Keratinocyte (primary cell): Measurements from ENCODE around the gene SPTBN2. TPM values are rescaled to one million over a fixed set of nuclear protein-coding genes. Genes with fewer than 3 reads are reported as not detected.

Experiments
- DNase-seq: peaks from one replicate; pipeline ENCODE4 v3.0.0-alpha.2; 2011; ENCODE audit warnings: low read depth, missing footprints, low spot score
- FAIRE-seq: peaks from 2 replicates; lab custom pipeline; 2011; peaks lifted over from hg19 to GRCh38; lab: Jason Lieb, UNC
- H2AFZ ChIP-seq: 2 replicates; pipeline ENCODE4 v1.6.0; 2012; ENCODE audit warnings: low read length, control low read depth, inconsistent platforms; ENCODE audit not compliant: control insufficient read depth
- H3K27ac ChIP-seq: 2 replicates; pipeline ENCODE4 v1.5.1; 2011; ENCODE audit warnings: low read length; ENCODE audit not compliant: control insufficient read depth, insufficient read depth
- H3K27me3 ChIP-seq: 3 replicates; pipeline ENCODE4 v1.6.0; 2011; ENCODE audit warnings: low read length; ENCODE audit not compliant: control insufficient read depth, insufficient read depth; ENCODE audit errors: extremely low read depth
- H3K36me3 ChIP-seq, 2 experiments: 2 replicates in 1 of 2; 3 replicates in 1 of 2; pipeline ENCODE4 v1.5.1; 2011; ENCODE audit warnings: low read length in 2 of 2, mild to moderate bottlenecking in 1 of 2; ENCODE audit not compliant: control insufficient read depth in 2 of 2, insufficient read depth in 2 of 2; ENCODE audit errors: extremely low read depth in 1 of 2
- H3K4me1 ChIP-seq: 3 replicates; pipeline ENCODE4 v1.5.1; 2011; ENCODE audit warnings: low read length; ENCODE audit not compliant: control insufficient read depth, insufficient read depth; ENCODE audit errors: extremely low read depth
- H3K4me2 ChIP-seq: 3 replicates; pipeline ENCODE4 v1.6.0; 2011; ENCODE audit warnings: low read depth, low read length; ENCODE audit not compliant: control insufficient read depth, insufficient read depth; ENCODE audit errors: extremely low read depth
- H3K4me3 ChIP-seq, 3 experiments: fragments of 200-600 bp in 1 of 3; sonication (generic) in 1 of 3; 2 replicates in 2 of 3; 3 replicates in 1 of 3; pipeline ENCODE4 v1.5.1; 2011 to 2016; ENCODE audit warnings: low read length in 3 of 3, mild to moderate bottlenecking in 3 of 3, control low read depth in 2 of 3, inconsistent platforms in 1 of 3, low read depth in 1 of 3, mixed read lengths in 1 of 3, mixed run types in 1 of 3, moderate library complexity in 1 of 3; ENCODE audit not compliant: control insufficient read depth in 2 of 3, insufficient read depth in 2 of 3; ENCODE audit errors: extremely low read depth in 1 of 3
- H3K79me2 ChIP-seq: 2 replicates; pipeline ENCODE4 v1.6.0; 2012; ENCODE audit warnings: low read length; ENCODE audit not compliant: control insufficient read depth, insufficient read depth
- H3K9ac ChIP-seq: 3 replicates; pipeline ENCODE4 v1.6.0; 2011; ENCODE audit warnings: low read length; ENCODE audit not compliant: control insufficient read depth, insufficient read depth; ENCODE audit errors: extremely low read depth
- H3K9me1 ChIP-seq: 3 replicates; pipeline ENCODE4 v1.6.0; 2011; ENCODE audit warnings: low read length; ENCODE audit not compliant: control insufficient read depth, insufficient read depth; ENCODE audit errors: extremely low read depth
- H3K9me3 ChIP-seq: 2 replicates; pipeline ENCODE4 v1.5.1; 2012; ENCODE audit warnings: low read depth, low read length; ENCODE audit not compliant: control insufficient read depth
- H4K20me1 ChIP-seq: 3 replicates; pipeline ENCODE4 v1.6.0; 2011; ENCODE audit warnings: low read length; ENCODE audit not compliant: control insufficient read depth, insufficient read depth; ENCODE audit errors: extremely low read depth
- EZH2 ChIP-seq: IDR thresholded peaks from one replicate; pipeline ENCODE4 v1.6.1; 2012; ENCODE audit warnings: inconsistent platforms, mild to moderate bottlenecking, low read length, moderate library complexity
- dilution Hi-C: fragments of 300-500 bp; cut with MboI; formaldehyde crosslinking; loops from one replicate; pipeline ENCODE4 v1.7.0; 2020; ENCODE audit warnings: low sequenced_read_pairs; ENCODE audit not compliant: extremely low pct_ligation_motif_present
- polyA plus RNA-seq, 5 experiments: library from polyadenylated mRNA; depleted of rRNA in 3 of 5; stranded (reverse) in 3 of 5; stranded (forward) in 1 of 5; unstranded in 1 of 5; fragments of >200 nt; gene quantifications; 1 replicate in 1 of 5; 2 replicates in 3 of 5; 3 replicates in 1 of 5; pipeline versions ENCODE4 v1.2.1 to v1.2.3, GENCODE V29; 2011 to 2012; ENCODE audit warnings: missing spikeins in 2 of 5, low read depth in 1 of 5, low replicate concordance in 1 of 5
- TF ChIP-seq, protein P1 (sequence below), 3 experiments: IDR thresholded peaks in 1 of 3; conservative IDR thresholded peaks in 1 of 3; optimal IDR thresholded peaks in 1 of 3; 2 replicates in 2 of 3; 3 replicates in 1 of 3; pipeline versions ENCODE3 to v1.5.1; 2011; ENCODE audit warnings: low read length in 3 of 3, mild to moderate bottlenecking in 3 of 3, moderate library complexity in 2 of 3, control low read depth in 1 of 3, inconsistent platforms in 1 of 3; ENCODE audit not compliant: insufficient read depth in 2 of 3; ENCODE audit errors: extremely low read depth in 1 of 3

SPTBN2 gene
- polyA plus RNA-seq, 1 donor (not counting 4 experiments of a cell fraction or from before 2014, with no cell fraction given), result 7.8 TPM

DNA sequence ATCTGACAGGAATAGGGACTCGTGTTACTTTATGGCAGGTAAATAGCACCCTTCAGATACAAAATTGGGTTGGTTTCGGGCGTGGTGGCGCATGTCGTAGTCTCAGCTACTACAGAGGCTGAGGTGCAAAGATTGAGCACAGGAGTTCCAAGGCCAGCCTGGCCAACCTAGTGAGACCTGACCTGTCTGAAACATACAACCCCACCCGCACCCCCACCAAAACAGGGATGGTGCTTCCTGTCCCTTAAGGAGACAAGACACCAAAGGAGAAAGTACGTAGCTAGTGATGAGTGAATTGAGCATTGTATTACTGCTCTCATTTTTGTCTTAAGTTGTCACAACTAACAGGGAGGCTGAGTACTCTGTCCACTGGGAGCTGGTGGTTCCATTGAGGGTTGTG lies 76.4 kb downstream of the SPTBN2 start:
- Histone ChIP-seq H4K20me1 (no peaks in the 10 kb centered on the region), H3K4me1 (peaks cover 8% of the 10 kb centered on the region), H3K4me2 (no peak overlapping the region), H2AFZ (no peak overlapping the region), H3K9me3 (no peaks in the 10 kb centered on the region), H3K9me1 (no peaks in the 10 kb centered on the region), H3K27me3 (no peaks in the 10 kb centered on the region), H3K4me3 (no peak overlapping the region), H3K9ac (no peak overlapping the region), H3K36me3 (peaks cover 7 to 10% of the 10 kb centered on the region in 2 experiments), H3K79me2 (peaks cover 35% of the 10 kb centered on the region), H3K27ac (no peak overlapping the region)
- TF ChIP-seq EZH2, result no peak
- TF ChIP-seq, protein P1, sequence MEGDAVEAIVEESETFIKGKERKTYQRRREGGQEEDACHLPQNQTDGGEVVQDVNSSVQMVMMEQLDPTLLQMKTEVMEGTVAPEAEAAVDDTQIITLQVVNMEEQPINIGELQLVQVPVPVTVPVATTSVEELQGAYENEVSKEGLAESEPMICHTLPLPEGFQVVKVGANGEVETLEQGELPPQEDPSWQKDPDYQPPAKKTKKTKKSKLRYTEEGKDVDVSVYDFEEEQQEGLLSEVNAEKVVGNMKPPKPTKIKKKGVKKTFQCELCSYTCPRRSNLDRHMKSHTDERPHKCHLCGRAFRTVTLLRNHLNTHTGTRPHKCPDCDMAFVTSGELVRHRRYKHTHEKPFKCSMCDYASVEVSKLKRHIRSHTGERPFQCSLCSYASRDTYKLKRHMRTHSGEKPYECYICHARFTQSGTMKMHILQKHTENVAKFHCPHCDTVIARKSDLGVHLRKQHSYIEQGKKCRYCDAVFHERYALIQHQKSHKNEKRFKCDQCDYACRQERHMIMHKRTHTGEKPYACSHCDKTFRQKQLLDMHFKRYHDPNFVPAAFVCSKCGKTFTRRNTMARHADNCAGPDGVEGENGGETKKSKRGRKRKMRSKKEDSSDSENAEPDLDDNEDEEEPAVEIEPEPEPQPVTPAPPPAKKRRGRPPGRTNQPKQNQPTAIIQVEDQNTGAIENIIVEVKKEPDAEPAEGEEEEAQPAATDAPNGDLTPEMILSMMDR (optimal IDR thresholded peaks at IDR 0.05 in 1 of 3, IDR thresholded peaks at IDR 0.05 in 1 of 3, conservative IDR thresholded peaks at IDR 0.05 in 1 of 3; ENCODE audit: extremely low read depth in 1 of 3, insufficient read depth in 2 of 3, low read length in 3 of 3), result no peak
- no peak for DNase-seq
- no peak for FAIRE-seq
- dilution Hi-C loops, result no loop called here

DNA sequence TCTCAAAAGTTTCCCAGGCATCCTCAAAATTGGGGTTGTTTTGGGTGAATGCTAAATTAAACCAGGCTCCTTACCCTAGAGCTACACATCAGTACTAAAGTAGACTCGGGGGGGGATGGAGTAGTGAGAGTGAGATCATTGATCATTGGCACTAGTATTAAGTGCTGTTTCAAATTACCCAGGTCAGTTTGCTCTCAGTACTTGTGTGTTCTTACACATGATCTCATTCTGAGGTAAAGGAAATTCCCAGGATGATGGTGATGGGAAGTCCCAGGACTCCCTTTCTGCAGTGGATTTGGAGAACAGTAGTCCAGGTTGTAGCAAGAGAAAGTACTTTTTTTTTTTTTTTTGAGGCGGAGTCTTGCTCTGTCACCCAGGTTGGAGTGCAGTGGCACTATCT lies 78.0 kb downstream of the SPTBN2 start:
- peaks cover 8% of the 10 kb centered on the region for H3K4me1 ChIP-seq
- no peaks in the 10 kb centered on the region for H3K27me3 ChIP-seq
- DNase-seq, result no peak
- no peak for FAIRE-seq
- TF ChIP-seq, protein P1 (optimal IDR thresholded peaks at IDR 0.05 in 1 of 3, IDR thresholded peaks at IDR 0.05 in 1 of 3, conservative IDR thresholded peaks at IDR 0.05 in 1 of 3; ENCODE audit: extremely low read depth in 1 of 3, insufficient read depth in 2 of 3, low read length in 3 of 3), result no peak
- TF ChIP-seq EZH2, result no peak
- dilution Hi-C loops, result no loop called here
- H3K9me1 ChIP-seq, result no peaks in the 10 kb centered on the region
- H3K9me3 ChIP-seq, result no peaks in the 10 kb centered on the region
- H3K27ac ChIP-seq, result no peak overlapping the region
- peaks cover 21% of the 10 kb centered on the region in 2 experiments for H3K36me3 ChIP-seq
- H2AFZ ChIP-seq, result no peak overlapping the region
- peaks cover 11% of the 10 kb centered on the region for H4K20me1 ChIP-seq
- no peak overlapping the region for H3K9ac ChIP-seq
- peaks cover 51% of the 10 kb centered on the region for H3K79me2 ChIP-seq
- H3K4me2 ChIP-seq, result no peak overlapping the region
- H3K4me3 ChIP-seq, result no peak overlapping the region
